ENCODE data around the gene TMEM51.

TMEM51 gene

DNA sequence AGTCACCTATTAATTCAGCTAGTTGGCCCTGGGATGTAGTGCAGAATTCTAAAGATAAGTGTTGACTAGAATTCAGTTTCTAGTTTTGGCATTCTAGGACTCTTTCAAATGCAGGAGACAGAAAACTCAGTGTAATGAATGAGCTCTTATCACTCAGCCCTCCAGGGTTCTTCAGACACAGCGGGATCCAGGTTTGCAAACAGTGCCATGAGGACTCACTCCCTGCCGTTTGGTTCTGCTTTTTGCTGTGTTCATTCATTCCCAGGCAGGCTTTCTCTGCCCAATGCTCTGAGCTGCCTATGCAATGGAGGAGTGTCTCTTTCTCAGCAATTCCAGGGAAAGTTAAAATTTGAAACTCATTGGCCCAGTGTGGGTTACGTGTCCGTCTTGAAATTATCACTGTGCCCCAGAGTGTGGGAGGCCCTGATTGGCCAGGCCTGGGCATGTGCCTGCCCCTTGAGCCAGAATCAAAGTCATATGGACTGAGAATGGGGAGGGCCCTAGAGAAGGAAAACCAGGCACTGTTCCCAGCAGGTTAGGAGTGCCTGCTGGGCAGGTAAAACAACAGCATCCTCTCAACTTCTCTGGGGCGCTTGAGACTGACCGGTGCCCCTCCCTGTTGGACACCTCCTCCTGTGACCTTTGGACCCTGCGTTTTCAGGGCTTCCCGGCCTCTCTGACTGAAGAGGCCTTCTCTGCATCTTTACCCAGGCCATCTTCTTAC lies 43.4 kb downstream of the TMEM51 start:
- no peak for DNase-seq (ENCODE audit: low read depth)

GRCh38 chr1:15197591-15198447 lies 44.3 kb downstream of the TMEM51 start:
- DNase-seq (ENCODE audit: low read depth) = no peak

- DNase-seq (ENCODE audit: low read depth) = no peak
These were observed 45.1 kb downstream of the TMEM51 start for GRCh38 chr1:15198684-15199083.

DNA sequence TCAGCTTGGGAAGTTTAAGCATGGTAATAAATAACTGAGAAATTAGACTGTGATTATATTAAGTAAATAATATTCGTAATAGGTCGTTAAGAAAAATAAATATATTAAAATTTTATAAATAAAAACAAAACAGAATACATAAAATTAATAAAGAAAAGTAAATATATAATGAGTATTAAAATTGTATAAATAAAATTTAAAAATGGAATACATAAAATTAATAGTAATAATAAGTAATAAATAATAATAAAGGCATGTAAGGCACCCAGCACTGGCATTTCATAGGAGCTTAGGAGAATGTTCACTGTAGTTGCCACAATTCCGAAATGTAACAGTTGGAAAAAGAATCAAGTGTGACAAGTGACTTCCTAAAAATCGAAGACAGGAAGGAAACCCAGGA lies 47.7 kb downstream of the TMEM51 start:
- DNase-seq (ENCODE audit: low read depth) = no peak

GRCh38 chr1:15201849-15202551 lies 48.5 kb downstream of the TMEM51 start:
- no peak for DNase-seq (ENCODE audit: low read depth)

- no peak for DNase-seq (ENCODE audit: low read depth)
These were observed 51.4 kb downstream of the TMEM51 start for GRCh38 chr1:15204931-15205330.

DNA sequence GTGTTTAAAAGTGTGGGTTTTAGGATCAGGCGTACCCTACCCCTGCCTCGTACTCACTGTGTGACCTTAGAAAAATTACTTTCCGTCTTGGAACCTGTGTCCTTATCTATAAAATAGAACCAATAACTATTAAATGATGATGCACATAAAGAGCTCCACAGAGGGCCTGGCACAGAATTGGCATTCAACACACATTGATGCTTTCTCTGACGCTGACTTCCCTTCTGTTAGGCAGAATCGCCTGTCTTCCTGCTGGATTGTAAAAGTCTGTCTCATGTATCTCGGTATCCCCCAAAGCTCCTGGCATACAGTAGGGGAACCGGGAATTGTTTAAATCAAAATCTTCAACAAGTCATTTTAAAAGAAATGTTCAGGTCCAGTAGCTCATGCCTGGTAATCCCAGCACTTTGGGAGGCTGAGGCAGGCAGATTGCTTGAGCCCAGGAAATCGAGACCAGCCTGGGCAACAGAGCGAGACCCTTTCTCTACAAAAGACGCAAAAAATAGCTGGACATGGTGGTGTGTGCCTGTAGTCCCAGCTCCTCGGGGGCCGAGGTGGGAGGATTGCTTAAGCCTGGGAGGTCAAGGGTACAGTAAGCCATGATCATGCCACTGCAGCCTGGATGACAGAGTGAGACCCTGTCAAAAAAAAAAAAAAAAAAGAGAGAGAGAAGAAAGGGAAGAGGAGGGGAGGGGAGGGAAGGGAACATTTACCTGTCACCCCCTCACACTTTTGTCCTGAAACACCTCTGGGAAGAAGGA lies 52.2 kb downstream of the TMEM51 start:
- DNase-seq (ENCODE audit: low read depth) = no peak

- DNase-seq (ENCODE audit: low read depth) = no peak
These were observed 53.0 kb downstream of the TMEM51 start for GRCh38 chr1:15206418-15207030.

- DNase-seq (ENCODE audit: low read depth) = no peak
These were observed 53.7 kb downstream of the TMEM51 start for GRCh38 chr1:15207031-15207828.

- no peak for DNase-seq (ENCODE audit: low read depth)
These were observed 54.4 kb downstream of the TMEM51 start for GRCh38 chr1:15207829-15208429.

DNA sequence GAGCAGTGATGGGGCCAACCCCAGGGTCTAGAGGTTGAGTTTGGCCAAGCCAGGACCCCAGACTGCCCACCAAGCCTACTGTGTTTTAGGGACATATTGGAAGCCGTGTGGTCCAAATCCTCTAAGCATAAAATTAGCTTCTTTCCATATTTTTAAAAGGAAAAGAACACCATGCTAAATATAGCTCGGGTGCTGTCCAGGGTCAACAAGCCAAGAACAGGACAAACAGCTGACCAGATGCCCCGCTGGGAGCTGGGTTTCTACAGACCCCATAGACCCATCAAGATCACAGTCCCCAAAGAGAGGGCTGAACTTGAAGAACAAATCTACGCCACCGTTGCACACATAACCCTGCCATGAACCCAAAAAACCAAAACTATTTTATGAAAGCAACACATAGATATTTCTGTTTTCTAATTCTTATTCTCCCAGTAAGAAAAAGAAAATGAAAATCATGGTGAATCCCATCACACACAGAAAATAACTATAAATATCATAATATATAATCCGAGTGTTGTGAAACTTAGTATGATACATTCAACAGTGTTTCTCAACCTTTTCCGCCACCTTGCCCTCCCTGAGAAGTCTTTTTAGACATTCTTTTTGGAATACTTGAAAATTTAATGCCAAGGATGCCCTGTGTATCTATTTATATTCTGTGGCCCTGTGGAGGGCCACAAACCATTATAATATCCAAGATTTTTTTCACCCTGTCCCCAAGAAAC lies 57.3 kb downstream of the TMEM51 start:
- DNase-seq (ENCODE audit: low read depth) = no peak

DNA sequence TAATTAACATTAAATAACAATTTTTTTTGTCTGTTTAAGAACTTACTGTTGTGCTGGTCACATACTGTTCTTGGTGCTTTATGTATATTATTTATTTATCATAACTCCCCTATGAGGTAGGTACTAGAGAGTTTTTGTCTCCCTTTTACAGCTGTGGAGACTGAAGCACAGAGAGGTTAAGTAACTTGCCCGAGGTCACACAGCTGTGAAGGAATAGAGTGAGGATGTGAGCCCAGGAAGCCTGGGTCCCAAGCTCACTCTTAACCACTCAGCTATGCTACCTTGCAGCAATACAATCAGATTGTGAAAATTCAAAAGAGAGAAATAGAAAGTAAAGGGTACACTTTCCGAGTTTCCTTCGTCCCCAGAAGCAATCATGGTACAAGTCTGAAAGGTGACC lies 57.9 kb downstream of the TMEM51 start:
- DNase-seq (ENCODE audit: low read depth) = no peak

- no peak for DNase-seq (ENCODE audit: low read depth)
These were observed 58.8 kb downstream of the TMEM51 start for GRCh38 chr1:15212216-15212953.

- DNase-seq (ENCODE audit: low read depth) = no peak
These were observed 59.4 kb downstream of the TMEM51 start for GRCh38 chr1:15212954-15213291.

- no peak for DNase-seq (ENCODE audit: low read depth)
These were observed 59.8 kb downstream of the TMEM51 start for GRCh38 chr1:15213341-15213821.

DNA sequence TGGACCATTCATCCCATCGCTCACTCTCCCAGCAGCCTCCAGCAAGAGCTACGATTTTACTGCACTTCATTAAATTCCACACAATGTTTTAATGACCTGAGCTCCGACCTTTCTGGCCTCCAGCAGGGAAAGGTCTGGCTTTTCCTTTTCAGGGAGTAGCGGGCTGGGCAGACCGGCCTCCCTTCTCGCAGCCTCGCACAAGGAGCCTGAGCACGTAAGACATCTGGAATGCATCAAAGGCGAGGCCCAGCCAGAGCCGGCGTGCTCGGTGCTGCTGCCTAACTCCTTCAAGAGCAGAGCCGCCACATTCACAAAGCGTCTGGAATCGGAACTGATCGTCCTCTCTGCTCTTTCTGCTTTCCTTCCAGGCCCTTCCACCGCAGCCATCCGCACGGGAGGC lies 61.0 kb downstream of the TMEM51 start:
- DNase-seq (ENCODE audit: low read depth) = no peak

GRCh38 chr1:15215116-15215515 lies 61.6 kb downstream of the TMEM51 start:
- no peak for DNase-seq (ENCODE audit: low read depth)

- DNase-seq (ENCODE audit: low read depth) = no peak
These were observed 64.1 kb downstream of the TMEM51 start for GRCh38 chr1:15217654-15218053.
